Left renal pelvis (tissue), 4 donors: ENCODE data around the gene KLC4. TPM values are rescaled to one million over a fixed set of nuclear protein-coding genes. Genes with fewer than 3 reads are reported as not detected.
A peak's percentile ranks its signal among the peaks of the same experiment; 100 is the strongest.
"Not testable (repeated sequence)": the region's sequence is repeated elsewhere in the genome, so short reads cannot be mapped to it uniquely, and the experiment has no call there.

Experiments
- DNase-seq, 4 donors: peaks; one replicate each; pipeline ENCODE4 v3.0.0-alpha.2; 2013; ENCODE audit warnings: low read depth in 4 of 4, low spot score in 3 of 4
- polyA plus RNA-seq, 4 donors: library from polyadenylated mRNA; unstranded; fragments of 120-200 nt; gene quantifications; one replicate each; pipeline ENCODE4 v1.2.1, GENCODE V29; 2013; ENCODE audit not compliant: insufficient read length in 4 of 4

The KLC4 gene
- polyA plus RNA-seq, 4 donors, result 30.6 to 74.2 (median 51.3) TPM

DNA sequence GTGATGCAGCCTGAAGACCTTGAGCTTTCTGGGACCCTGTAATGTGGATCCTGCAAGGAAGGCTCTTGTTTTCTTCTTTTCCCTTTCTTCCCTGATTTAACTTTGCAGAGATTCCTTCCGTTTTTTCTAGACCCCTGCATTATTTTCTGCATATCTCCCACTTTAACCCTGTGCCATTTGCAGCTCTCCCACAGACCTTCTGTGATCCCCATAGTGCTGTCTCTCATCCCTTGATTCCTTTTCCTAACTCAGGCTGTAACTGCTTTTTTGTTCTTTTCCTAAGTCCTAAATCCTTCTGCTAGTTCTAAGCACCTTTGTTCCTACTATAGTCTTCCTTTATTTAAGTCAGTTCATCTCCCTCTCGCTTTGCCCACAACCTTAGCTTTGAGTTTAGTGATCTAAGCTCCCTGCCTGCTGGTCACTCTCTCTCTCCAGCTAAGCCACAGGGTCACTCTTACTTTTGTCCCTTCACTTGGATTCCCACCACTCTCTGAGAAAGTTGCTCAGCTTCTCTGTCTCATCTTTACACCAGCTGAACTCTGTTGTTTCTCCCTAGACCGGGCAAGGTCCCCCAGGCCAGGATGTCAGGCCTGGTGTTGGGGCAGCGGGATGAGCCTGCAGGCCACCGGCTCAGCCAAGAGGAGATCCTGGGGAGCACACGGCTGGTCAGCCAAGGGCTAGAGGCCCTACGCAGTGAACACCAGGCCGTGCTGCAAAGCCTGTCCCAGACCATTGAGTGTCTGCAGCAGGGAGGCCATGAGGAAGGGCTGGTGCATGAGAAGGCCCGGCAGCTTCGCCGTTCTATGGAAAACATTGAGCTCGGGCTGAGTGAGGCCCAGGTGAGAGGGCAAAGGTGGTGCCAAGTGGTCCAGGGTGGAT, 1.6 kb downstream of the KLC4 start:
- DNase-seq, result no peak

DNA sequence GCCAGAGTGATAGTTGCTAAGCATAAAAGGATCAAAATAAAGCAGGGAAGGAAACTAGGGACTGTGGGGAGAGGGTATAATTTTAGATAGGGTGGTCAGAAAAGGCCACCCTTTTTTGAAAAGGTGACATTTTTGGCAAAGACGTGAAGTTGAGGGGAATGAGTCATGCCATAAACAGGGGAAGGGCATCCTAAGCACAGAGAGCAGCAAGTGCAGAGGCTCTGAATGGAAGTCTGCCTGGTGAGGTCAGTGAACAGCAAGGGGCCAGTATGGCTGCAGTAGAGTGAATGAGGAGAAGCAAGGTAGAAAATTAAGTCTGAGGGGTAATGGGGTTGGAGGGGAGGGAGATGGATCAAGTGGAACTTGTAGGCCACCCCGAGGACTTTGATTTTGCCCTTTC, 2.4 kb downstream of the KLC4 start:
- DNase-seq, result no peak

DNA sequence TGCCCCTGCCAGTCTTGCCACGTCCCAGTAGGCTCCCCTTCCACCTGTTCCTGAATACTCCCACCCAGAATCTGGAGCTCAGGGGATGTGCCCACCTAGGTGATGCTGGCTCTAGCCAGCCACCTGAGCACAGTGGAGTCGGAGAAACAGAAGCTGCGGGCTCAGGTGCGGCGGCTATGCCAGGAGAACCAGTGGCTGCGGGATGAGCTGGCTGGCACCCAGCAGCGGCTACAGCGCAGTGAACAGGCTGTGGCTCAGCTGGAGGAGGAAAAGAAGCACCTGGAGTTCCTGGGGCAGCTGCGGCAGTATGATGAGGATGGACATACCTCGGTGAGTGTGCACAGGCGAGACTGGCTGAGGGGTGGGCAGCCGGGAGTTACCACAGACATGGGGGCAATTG, 3.4 kb downstream of the KLC4 start:
- DNase-seq, result no peak

DNA sequence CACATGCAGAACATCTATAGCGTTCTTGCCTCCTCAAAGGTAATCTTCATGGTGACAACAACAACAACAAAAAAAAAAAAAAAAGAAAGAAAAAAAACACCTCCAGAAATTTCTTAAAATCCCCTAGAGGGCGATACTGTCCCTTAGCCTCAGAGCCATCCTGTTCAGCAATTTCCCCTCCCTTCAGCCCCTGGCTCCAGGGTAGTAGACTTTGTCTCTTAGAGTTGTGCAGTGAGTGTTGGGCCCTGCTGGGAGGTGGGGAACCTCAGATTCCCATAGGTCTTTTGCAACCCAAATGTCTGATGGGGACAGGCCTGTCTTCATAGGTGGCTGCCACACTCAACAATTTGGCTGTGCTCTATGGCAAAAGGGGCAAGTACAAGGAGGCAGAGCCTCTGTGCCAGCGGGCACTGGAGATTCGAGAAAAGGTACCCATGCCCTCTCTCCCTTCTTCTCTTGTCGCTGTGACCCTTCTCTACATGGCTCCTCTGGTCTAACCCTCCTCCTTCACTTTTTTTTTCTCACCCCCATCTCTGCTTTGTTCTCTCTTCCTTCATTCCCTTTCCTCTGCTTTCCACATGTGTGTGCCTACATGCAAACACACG, 10.7 kb downstream of the KLC4 start:
- DNase-seq, result no peak

DNA sequence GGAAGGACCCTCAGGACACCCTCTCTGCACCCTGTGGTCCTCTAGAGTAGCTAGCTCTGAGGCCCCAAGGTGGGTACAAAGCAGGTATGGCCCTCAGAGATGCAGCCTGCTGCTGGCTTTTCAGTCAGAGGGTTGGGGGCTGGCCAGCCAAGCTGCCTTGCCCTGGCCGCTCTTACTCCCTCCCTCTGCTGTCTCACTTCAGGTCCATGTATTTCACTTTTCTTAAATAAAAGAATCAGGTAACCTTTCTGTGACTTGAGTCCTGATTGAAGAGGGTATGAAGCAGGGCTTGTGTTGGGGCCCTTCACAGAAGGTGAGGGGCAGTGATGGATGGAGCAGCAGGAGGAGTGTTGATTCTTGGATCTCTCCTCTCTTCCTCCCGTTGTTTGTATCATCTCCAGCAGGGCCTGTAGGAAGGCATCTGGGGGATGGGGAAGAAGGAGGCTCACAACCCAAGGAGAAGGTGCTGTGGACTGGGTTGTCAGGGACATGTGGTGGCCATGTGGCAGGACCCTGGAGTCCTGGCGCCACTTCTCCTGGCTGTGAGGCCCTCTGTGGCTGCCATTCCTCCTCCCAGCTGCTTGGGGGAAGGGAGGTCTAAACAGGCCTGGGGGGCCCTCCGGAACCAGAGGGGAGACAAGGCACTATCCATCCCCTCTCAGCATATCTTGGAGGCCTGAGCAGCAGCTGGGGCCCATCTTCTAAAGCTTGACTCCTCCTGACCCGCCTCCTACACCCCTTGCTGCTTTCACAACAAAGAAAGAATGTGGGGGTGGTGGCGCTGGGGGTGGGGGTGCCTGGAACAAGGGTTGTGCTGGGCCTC, 15.6 kb downstream of the KLC4 start:
- DNase-seq, result peak in 2 of 4 donors; percentile 73 to 76

DNA sequence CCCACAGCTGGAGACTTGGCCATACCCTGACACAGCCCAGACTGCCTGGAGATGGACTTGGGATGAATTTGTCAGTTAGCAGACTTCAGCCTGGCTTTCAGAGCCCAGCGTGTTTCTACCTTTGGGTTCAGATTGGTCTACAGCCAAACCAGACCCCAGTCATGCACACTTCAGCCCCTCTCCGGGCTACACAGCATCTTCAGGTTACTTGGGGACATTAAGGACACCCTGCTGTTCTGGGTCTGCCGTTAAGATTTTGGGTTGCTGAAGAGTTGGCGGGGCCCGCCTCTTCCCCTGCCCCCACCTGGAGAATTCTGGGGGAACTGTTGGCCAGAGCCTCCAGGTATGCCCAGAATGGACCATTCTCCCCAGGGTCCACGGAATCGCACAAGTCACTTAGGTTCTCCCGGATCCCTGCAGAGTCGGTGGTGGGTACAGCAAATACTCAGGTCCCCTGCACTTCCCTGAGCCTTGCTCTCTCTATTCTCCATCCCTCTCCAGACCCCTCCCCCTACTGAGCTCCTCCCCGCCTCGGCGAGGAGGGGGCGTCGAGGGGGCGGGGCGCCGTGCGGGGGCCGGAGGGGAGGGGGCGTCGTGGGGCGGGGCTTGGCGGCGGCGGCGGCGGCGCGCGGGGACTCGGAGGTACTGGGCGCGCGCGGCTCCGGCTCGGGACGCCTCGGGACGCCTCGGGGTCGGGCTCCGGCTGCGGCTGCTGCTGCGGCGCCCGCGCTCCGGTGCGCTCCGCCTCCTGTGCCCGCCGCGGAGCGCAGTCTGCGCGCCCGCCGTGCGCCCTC, 16.4 kb downstream of the KLC4 start, which contains the start of gene PTK7:
PTK7 (plus strand) TSS at position 645 of the 794 bp plus-strand sequence. CDS start 175 bp downstream, outside the sequence.
- DNase-seq, result peak in 2 of 4 donors; percentile 79 to 82

DNA sequence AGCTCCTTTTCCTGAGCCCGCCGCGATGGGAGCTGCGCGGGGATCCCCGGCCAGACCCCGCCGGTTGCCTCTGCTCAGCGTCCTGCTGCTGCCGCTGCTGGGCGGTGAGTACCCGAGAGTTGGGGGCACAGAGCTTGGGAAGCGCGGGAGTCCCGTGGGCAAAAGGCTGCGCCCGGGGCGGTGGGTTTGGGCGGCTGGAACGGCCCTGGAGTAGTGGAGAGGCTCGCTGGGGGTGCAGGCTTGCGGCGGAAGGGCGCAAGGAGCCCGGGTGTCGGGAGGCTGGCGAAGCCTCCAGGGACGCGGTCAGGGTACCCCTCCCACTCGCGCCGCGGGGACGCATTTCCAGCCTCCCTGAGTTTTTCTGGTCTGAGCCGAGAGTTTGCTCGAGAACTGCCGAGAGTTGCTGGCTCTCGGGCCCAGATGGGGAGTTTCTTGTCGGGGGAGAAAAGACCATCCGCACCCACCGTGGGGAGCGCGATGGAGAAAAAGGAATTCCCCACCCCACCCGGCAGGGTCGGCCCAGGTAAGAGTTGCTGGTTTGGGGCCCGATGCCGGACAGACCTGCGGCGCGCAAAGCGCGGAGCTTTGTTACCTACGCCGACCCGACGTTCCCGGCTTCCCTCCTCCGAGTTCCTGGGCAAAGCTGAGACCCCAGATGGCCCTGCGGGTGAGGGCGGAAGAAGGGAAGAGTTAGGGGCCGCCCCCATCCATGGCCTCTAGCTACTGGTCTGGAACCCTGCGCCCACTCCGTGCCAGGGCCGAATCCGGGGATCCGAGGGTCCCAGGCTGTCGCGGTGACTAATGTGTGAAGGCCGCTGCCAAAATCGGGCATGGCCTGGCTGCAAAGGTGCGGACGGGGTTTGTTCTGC, 17.3 kb downstream of the KLC4 start:
- no peak for DNase-seq

DNA sequence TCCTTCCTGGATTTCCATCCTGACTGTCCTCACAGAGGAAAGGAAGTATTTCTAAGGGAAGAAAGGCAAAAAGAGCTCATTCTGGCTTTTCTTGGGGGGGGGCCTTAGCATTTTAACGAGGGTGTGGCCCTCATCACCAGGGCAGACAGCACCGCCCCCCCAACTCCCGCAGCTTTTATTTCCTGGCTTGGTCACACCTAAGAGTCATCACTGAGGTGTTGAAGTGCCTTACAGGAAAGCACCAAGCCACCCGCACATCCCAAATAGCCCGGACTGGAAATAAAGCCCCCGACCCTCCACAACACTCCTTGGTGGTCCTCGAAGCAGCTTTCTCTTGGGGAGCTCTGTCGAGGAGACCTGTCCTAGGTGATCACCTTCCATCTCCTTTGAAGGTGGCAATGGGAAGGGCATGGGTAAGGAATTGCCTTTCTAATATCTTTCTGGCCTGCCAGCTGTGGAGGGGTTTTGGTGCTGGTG, 17.9 kb downstream of the KLC4 start:
- no peak for DNase-seq

DNA sequence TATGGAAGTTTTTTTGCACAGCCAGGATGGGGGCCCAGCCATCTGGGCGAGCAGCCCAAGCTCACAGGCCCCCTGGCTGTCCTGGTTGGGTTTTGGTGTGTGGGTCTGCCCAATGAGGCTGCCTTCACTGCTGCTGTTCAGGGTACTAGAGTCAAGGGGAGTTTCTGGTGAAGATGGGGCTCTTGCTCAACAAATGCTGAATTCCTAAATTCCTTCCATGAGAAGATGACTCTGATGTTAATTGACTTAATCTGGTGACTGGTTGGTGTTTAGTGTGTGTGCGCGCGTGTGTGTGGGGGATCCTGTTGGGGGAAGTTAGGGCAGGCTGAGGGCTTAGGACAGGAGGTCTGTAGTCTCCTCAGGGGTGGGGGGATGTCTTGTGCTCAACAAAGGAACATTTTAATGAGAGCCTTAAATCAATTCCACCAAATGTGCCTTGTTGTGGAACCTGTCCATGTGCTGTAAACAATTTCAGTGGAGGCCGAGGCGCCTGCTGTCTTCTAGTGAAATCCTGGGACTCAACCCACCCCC, 18.6 kb downstream of the KLC4 start:
- no peak for DNase-seq

DNA sequence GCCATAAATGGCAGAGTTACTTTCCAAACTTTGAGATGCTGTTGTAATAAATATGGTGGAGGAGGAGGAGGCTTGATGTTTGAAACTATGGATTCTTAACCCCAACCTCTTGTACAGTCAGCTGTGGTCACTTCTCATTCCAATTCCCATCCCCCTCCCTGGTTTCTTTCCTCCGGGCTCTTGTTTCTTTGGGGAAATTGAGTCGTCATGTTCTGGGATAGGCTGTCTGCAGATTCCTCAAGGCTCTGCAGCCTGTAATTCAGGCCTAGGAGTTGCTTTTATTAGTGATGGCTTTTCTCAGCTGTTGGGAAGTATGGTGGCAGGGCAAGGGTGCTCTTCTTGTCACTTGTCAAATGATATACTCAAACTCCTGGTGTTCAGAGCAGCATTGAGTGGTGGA, 19.3 kb downstream of the KLC4 start:
- no peak for DNase-seq

DNA sequence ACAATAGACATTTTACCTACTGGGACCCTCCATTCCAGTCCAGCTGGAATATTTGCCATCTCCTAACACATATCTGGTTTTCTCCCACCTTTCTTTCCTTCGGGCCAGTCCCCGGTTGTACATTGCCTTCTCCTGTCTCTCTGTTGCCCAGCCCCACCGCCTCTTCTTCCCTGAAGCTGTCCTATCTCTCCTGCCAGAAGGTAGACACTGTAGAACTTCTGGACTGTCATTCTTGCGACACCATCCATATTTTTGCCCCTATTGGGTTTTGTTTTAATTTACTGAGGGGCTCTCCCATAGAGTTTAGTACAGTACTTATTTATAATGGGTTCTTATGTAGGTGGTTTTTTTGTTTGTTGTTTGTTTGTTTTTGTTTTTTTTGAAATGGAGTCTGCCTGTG, 21.6 kb downstream of the KLC4 start:
- no peak for DNase-seq

DNA sequence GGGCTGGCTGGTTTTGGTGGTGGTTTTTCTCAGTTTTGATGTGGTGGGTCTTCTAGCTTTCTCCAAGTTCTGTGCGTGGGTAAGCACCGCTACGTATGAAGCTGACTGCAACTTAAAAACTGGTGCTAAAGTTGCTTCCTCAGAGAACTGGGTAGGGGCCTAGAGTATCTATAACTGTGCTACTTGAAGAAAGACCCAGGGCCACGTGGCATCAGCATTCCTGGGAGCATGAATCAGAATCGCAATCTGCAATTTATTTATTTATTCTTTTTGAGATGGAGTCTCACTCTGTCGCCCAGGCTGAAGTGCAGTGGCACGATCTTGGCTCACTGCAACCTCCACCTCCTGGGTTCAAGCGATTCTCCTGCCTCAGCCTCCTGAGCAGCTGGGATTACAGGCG, 22.5 kb downstream of the KLC4 start:
- not testable (repeated sequence) for DNase-seq

DNA sequence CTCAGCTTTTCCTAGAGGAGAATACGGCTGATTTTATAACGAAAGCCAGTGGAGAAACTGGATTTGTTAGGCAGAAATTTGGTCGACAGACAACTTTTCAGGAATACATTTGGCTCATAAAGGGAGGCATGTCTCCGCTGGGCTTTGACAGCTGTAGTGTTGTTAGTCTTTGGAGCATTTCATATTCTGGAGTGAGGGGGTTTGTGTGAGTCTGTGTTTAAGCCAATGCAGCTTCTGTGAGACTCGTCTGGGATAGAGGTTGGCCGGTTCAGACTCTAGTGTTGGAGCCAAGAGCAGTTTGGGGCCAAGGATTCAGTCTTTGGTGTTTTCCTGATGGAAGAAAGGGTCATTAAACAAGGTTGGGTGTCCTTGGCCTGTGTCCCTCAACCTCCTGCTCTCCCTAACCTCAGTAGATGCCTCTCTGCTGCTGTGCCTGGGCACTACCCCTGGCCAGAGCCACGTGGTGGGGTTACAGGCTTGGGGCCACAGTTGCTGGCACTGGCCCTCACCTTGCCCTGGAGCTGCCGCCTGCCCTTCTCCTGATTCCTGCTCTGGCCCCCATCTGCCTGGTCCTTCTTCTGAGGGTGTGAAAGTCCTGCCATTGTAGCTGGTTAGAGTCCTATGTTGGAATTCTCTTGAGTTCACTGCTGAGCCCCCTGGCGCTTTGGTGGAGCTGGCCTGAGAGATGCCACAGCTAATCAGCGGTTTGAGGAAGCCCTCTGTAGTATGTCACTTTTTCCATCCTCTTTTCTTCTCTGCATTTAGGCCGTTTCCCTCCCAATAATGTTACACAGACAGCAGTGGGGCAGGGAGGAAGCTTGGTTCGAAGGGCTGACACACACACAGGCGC, 23.6 kb downstream of the KLC4 start:
- DNase-seq, result no peak

DNA sequence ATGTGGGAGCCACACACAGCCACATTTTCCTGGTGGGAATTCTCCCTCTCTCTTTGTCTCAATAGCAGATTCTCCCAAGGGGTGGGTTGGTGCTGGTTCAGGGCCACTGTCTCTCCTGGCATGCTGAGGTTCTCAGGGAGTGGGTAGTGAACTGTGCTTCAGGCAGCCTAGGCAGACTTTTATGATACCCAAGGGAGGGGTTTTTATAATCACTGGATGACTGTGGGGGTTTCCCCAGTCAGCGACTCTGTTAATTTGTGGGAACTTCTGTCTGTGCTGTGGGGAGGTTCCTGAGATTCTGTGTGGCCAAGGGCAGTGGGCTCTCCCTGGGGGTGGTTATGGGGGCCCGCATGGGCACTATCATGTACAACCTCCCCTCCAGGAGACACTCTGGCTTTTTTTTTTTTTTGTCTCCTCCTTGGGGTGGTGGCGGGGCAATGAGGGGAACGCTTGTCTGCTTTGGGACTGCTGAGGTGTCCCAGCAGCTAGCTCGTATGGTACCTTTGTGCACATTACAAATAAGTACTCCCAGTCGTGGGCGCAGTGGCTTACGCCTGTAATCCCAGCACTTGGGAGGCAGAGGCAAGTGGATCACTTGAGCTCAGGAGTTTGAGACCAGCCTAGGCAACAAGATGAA, 26.7 kb downstream of the KLC4 start:
- DNase-seq, result no peak

DNA sequence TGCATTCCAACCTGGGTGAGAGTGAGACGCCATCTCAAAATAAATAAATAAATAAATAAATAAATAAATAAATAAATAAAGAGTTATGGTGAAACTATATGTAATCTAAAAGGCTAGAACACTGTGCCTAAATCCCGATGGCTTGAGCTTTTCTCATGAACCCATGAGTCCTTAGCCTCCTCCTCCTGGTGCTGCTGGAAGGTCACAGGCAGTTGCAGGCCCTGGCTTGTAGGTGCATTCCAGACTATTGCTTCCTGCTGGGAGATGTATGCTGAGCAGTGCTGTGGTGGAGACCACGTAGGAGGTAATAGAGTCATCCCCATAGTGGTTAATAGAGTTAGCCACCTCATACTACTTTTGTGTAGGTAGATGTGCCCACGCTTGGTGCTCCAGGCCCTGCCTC, 29.2 kb downstream of the KLC4 start:
- DNase-seq, result no peak

DNA sequence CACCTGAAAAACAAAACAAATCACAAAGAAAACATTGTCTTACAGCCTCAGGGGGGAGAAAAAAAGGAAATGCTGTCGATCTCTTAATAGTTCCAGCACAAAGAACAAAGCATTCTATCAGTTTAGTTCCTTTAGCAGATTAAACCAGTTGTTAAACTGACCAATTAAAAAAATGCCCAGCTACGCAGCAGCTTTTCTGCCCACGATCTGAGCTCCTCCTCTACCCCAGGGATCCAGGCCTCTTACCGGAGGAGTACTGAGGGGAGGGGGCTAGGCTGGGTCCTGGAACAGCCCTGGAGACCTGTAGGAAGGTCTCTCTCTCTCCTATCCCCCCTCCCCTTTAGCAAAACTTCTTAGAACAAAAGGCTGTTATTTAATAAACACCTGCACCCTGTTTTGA, 30.0 kb downstream of the KLC4 start:
- DNase-seq, result no peak

DNA sequence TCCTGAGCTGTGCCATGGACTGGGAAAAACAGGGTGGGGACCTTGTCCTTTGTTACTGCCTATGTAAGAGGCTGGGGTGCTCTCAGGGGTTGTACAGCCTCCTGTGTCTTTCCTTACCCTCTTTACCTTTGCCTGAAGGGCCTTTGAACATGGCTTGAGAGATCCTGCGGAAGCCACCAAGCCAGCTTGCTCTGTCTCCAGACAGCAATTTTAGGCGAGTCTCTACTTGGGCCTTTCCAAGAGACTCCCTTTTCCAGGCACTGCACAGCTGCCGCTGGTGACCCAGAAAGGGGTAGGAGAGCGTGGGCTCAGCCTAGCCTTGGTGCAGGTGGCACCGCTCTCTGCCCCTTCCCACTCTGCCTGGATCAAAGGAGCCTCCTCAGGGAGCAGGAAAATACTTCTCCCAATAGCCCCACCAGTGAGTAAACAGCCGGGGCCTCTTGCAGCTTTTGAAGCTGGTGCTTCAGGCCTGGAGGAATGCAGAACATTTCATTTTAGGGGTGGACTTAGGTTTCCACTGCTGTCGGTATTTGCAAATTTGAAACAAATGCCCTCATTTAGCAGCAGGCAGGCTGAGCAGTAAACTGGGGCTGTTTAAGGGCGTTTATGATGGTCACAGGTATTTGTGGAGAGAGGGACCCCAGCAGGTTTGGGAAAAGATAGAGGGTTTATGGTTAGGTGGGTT, 30.6 kb downstream of the KLC4 start:
- no peak for DNase-seq
